ENCODE measurements around the gene FBXO22.
"Not testable (repeated sequence)": the region's sequence is repeated elsewhere in the genome, so short reads cannot be mapped to it uniquely, and the experiment has no call there.

FBXO22 gene

DNA sequence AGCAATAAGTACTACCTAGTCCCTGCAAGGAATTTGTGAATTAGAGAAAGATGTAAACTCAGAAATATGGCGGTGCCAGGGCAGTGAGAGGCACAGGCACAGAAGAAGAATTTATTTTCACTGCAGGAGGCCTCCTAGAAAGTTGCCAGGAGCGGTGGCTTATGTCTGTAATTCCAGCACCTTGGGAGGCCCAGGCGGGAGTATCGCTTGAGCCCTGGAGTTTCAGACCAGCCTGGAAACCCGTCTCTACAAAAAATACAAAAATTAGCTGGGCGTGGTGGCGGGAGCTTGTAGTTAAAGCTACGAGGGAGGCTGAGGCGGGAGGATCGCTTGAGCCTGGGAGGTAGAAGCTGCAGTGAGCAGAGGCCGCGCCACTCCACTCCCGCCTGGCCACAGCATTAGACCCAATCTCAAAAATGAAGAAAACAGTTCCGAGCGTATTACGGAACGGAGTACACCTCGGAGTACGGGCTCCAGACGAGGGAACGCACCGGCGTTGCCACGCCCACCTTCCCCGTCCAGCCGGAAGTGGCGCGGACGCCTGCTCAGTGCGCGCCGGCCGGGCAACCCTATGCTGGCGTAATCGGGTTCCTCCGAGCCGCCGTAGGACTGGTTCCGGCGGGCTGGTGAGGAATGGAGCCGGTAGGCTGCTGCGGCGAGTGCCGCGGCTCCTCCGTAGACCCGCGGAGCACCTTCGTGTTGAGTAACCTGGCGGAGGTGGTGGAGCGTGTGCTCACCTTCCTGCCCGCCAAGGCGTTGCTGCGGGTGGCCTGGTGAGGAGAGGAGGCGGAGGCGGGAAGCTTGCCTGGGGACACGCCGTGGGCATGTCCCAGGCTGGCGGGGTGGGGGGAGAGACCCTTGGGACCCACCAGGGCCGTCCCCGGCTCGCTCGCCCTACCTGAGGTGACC lies at the start of gene FBXO22:
Gene FBXO22, plus strand, starts transcription at position 548 of the 909 bp plus-strand sequence. Its CDS starts 86 bp downstream, at position 634.
- DNase-seq (ENCODE audit: low read depth): peak; percentile 80

DNA sequence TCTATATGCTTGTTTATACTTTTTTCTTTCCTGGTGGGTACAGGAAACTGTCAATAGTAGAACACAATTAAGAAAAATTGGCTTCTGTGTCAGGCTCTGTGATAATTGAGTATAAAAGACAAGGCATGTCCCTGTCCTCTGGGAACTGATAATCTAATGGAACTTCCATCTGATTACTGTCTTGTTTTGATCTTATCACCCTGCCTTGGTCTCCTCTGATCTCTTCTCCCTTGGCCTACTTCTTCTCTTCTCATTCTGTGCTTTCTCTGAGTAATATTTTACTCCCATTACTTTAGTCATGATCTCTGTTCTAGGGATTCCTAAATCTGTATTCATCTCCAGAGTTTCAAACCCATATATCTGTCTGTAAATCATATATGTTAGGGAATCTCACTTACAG lies 45.8 kb upstream of the FBXO22 start:
- DNase-seq (ENCODE audit: low read depth): no peak

DNA sequence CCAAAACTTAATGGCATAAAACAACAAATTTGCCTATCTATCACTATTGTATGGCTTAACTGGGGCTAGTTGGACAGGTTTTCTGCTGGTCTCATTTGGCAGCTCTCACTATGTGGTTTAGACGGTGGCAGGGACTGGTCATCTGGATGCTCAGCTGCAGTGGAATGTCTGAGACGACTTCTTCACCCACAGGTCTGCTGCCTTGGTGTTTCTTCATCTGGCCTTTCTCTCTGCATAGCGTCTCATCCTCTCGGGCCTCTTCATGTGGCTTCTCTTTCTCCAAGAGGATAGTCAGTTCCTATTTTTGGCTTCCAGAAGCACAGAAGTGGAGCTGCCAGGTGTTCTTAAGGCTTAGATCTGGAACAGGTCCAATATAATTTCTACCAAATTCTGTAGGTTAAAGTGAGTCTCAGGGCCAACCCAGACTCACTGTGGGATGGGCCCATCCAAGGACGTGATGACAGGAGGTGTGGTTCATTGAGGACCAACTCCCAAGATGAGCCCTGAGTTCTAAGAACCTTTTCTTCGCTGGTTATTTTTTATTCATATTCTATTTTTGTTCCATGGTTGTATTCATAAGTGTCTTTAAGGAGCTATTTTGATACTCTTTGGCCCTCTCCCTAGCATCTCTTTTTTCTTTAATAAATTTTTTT lies 41.8 kb upstream of the FBXO22 start:
- DNase-seq (ENCODE audit: low read depth): no peak

DNA sequence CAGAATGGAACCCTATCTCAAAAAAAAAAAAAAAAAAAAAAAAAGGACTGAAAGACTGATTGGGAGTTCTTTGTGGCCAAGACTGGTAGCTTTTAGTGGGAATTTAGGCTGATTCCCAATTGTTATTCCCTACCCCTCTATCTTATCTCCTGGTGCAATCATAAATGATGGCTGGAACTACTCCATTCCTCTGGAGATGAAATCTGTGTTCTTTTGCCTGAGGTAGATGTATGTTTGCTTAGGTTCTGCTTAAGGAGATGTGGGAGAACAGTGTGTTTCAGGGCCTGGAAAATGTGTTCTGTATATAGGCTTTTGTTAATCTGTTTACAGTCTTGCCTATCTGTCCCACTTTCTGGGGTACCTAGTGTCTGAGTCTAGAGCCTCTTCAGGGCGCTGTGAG lies 40.9 kb upstream of the FBXO22 start:
- DNase-seq (ENCODE audit: low read depth): no peak

DNA sequence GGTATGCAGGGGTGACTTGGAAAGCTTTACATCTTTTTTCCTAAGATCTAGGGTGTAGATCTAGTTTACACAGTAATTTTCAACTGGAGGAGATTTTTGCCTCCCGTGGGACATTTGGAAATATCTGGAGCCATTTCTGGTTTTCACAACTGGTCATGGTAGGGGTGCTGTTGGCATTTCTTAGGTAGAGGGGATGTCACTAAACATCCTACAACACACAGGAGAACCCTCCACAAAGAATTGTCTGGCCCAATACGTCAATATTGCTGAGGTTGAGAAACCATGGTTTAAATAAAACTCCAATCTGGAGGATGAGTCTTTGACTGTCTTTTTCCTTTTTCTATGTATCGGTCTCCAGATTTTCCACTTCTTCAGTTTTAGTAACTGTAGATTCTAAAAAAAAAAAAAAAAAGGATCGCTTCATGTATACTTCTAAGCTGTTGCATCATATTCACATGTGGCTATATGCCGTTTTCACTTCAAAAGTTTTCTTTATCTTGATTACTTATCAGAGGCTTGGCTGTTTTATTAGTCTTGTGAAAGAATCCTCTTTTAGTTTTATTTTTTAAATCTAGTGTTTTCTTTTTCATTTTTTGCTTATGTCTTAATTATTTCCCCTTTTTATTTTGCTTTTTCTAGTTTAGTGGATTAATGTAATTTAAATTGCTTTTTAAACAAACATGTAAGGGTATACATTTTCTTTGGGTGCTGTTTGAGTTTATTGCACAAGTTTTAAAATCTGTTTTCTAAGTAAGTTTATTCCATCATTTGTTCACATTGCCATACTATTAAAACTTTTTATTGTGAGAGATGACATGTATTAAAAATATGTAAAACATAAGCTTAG lies 39.2 kb upstream of the FBXO22 start:
- DNase-seq (ENCODE audit: low read depth): no peak

DNA sequence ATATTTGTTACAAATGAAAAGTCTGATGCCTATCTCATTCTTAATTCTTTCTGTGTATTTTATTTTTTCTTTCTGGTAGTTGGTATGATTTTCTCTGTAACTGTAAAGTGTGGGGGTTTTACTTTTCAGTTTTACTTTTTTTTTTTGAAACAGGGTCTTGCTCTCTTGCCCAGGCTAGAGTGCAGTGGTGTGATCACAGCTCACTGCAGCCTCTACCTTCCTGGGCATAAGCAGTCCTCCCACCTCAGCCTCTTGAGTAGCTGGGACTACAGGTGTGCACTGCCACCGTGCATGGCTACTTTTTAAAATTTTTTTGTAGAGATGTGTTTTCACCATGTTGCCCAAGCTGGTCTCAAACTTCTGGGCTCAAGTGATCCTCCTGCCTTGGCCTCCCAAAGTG lies 37.6 kb upstream of the FBXO22 start:
- DNase-seq (ENCODE audit: low read depth): not testable (repeated sequence)

DNA sequence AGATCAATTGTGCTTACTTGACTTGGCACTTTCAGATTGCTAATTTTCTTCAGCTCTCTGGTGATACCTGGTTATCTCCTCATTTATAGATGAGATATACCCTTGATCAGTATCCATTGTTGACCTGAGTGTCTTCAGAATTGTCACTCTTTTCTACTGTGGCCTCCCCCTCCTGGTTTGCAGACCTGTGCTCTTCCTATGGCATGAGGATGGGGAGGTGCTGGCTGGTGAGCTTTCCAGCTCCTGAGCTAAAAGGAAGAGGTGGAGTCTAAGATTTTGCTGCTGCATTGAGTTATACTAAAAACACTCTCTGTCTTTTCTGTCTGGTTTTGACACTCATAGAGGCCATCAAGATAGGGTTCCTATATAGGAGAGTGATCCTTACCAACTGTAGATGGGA lies 36.8 kb upstream of the FBXO22 start:
- DNase-seq (ENCODE audit: low read depth): no peak

DNA sequence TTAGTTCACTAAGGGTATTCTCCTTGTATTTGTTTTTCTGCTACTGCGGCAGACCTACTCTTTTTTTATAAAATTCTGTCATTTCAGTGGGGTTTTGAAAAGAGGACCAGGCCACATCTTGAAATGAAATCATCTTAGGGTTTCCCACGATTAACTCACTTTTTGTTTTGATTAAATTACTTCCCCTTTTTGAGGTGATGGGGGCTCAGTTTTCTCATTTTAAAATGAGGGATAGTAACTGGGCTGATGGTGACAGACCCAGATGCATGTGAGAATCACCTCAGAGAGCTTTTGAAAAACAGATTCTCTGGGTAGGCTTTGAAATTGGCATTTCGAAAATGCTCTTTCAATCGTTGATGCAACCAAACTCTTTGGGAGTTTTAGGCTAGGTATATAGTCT lies 36.2 kb upstream of the FBXO22 start:
- no peak for DNase-seq (ENCODE audit: low read depth)

DNA sequence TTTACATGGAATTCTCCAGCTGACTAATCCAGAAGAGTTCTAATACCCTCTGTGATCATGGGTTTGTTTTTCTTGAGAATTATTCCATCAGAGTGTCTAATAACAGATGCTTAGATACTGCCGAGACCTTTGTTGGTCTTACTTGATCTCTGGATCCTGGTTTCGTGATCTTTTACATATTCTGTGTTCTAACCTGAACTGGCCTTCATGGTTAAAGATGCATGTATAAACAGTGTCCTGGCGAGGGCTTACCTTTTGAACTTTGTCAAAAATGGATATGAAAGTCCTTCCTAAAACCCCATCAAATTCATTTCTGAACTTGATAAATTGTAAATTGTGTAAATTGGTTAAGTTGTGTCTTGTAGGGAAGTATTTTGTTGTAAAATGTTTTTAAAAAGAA lies 35.7 kb upstream of the FBXO22 start:
- no peak for DNase-seq (ENCODE audit: low read depth)

DNA sequence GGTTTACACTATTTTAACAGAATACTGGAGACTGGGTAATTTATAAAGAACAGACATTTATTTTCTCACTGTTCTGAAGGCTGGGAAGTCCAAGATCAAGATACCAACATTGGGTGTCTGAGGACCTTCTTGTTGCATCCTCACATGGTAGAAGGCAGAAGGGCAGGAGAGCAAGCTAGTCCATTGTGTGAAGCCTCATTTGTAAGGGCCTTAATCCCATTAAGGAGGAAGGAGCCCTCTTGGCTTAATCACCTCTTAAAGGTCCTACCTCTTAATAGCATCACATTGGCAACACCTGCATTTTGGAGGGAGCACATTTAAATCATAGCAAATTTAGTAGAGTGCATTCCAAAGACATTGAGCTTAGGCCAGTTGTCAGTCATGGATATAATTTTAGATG lies 34.2 kb upstream of the FBXO22 start:
- DNase-seq (ENCODE audit: low read depth): no peak

DNA sequence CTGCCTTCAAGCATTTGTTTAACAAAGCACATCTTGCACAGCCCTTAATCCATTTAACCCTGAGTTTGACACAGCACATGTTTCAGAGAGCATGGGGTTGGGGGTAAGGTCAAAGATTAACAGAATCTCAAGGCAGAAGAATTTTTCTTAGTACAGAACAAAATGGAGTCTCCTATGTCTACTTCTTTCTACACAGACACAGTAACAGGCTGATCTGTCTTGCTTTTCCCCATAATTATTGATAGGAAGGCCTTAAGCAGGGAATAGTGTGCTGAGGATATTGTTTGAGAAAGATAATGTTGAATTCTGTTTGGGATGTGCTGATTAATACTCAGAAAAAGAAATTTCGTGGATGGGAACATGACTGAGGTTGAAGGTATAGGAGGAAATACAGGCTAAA lies 32.1 kb upstream of the FBXO22 start:
- not testable (repeated sequence) for DNase-seq (ENCODE audit: low read depth)

DNA sequence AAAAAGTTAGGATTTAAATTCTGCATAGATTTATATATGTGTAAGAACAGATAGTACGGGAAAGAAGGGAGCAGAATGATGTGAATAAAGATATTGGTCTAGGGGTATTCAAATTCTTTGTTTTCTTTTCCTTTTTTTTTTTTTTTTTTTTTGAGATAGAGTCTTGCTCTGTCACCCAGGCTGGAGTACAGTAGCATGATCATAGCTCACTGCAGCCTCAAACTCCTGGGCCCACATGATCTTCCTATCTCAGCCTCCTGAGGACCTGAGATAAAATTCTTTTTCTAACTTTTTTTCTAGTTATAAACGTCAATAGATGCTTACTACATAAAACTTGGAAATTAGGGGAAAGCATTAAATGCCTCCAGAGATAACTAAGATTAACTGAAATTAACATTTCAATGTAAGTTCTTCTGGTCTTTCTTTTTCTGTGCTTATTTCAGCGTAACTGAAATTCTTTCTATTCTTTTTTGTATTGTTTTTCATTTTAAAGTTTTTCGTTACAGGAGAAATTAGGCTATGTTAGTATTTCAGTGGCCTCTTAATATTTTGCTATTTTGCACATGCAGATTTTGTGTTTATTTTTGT lies 31.2 kb upstream of the FBXO22 start:
- DNase-seq (ENCODE audit: low read depth): no peak

DNA sequence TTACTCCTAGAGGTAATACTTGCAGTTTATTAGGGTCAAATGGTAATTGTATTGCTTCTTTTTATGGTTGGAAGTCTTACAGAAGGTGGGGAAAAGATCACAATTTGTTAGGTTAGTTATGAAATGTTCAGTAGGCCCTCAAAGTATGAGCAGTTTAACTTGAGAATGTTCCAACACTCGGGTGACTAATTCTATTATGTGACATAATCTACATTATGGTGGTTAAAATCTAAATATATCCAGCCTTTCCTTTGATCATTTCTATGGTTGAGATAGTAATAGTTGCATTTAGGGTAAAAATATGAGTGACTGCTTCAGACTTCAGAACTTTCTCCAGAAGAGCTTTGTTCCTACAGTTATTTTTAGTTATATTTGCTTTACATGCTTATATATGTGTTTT lies 19.6 kb upstream of the FBXO22 start:
- DNase-seq (ENCODE audit: low read depth): no peak

DNA sequence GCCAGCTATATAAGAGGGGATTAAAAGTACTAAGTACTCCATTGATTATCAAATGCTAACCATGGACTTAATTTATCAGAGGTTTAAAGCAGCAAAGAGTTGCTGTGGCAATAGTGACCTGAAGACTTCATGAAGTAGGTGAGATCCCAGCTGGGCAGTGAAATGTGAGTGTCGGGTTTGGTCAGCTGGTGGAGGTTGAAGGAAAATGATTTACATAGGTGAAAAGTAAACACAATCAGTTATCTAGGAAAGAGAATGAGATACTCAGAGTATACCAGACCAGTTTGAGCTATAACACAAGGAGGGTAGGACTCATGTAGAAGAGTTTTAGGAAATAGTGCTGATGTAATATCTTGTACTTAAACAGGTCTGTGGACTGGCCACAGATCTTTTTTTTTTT lies 16.5 kb upstream of the FBXO22 start:
- DNase-seq (ENCODE audit: low read depth): no peak

DNA sequence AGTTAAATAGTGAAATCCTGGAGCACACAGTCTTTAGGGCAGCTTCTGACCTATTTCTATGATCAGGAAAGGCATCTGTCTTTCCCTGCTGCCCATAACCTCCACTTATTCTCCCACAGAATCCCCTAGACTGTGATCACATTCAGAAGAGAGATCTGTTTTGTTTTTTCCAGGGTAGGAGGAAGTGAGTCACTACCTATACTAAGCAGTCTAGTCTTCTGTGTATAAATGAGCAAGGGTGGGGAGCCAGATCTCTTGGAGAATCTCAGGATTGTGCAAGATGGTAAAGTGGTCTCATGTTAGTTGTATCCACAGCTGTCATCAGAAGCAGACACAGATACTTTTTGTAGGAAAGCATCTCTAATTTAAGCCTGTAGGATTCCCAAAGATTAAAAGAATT lies 11.8 kb upstream of the FBXO22 start:
- DNase-seq (ENCODE audit: low read depth): no peak

DNA sequence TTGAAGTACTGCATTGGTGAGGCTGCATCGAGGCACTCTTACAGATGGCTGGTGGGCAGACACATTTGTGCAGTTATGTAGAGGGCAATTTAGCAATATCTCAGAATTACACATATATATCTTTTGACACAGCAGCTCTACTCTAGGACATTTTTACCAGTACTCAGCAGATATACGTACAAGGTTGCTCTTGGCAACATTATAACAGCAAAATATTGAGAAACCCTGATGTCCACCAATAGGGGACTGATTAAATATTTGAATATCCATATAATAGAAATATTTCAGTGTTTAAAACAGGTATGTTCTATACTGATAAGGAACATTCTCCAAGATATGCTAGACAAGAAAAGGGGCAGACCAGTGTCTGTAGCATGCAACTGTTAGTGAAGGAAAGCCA lies 7.9 kb upstream of the FBXO22 start:
- no peak for DNase-seq (ENCODE audit: low read depth)

DNA sequence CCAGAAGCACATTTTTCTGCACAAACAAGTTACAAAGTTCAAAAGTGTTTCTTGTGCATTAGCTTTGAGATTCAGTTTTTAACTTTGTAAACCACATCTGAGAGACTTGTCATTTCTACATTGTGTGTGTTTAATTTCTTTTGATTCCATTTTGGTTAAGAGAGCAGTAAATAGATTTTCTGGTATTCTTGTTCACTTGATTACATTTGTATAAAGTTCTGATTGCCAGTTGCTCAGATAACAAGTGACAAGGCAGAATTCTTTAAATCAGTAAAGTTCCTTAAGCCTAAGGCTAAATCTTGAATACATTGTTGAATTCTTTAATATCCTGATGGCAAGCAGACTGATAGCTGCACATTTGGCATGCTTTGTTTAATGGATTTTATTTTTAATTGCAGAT lies 3.1 kb upstream of the FBXO22 start:
- no peak for DNase-seq (ENCODE audit: low read depth)

DNA sequence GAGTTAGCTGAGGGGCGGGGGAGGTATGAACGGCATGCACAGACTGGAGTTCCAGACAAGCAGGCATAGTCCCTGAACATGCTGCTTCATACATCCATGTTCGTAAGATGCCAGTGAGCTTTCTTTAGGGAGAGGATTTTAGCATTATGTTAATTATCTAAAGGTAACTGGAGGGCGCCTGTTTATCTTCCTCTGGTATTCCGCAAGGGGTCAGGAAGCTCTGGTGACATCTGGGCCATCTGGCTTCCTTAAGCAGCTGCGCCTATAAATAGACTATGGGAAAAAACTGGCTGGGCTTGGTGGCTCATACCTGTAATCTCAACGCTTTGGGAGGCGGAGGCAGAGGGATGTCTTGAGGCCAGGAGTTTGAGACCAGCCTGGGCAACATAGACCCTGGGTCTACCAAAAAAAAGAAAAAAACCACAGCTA lies 1.5 kb upstream of the FBXO22 start:
- DNase-seq (ENCODE audit: low read depth): no peak

DNA sequence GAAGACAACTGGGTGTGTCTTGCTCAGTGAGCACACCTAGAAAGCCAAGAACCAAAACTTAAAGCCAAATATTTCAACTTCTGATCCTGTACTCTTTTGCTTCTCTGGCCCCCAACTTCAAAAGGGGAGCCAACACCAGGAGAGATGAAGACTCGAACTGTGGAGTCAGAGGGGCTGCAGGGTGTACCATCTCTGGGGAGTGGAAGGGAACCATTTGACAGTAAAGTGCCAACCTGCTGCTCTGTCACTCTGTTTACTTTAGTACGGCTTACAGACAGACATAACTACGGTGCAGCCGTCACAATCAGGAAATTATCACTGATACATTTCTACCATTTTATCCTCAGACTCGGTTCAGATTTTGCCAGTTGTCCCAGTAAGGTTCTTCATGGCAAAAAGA lies 1.6 kb downstream of the FBXO22 start:
- DNase-seq (ENCODE audit: low read depth): no peak

DNA sequence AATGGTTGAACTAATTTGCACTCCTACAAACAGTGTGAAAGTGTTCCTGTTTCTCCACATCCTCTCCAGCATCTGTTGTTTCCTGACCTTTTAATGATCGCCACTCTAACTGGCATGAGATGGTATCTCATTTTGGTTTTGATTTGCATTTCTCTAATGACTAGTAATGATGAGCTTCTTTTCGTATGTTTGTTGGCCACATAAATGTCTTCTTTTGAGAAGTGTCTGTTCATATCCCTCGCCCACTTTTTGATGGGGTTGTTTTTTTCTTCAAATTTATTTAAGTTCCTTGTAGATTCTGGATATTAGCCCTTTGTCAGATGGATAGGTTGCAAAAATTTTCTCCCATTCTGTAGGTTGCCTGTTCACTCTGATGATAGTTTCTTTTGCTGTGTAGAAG lies 6.7 kb downstream of the FBXO22 start:
- not testable (repeated sequence) for DNase-seq (ENCODE audit: low read depth)

DNA sequence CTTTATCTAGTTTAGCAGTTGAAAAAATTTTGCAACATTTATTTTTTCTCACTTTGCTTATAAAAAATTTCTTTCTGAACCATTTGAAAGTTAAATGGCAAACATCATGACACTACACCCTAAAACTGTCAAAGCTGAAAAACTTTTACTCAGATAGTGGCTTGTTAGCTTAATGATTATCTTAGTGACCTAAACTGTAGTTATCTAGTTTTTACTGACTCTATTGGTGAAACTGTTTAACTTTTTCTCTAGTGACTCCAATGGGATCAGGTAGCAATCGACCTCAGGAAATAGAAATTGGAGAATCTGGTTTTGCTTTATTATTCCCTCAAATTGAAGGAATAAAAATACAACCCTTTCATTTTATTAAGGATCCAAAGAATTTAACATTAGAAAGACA lies 13.3 kb downstream of the FBXO22 start:
- no peak for DNase-seq (ENCODE audit: low read depth)

DNA sequence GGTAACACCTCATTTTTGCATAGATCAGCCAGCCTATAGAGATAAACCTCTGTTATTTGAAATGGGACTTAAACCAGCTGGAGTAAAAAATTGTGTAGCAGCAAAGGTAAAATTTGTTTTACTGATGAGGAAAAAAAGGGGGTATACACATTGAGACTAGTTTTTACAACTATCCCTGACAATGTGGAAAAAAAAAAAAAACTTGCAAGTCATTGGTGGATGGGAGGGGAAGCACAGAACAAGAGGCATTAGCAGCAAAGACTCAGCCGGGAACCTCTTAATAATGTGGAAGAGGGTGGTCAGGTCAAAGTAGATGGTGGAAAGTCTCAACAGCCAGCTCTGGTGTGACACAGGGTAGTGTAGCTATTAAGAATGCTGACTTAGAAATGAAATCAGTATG lies 14.5 kb downstream of the FBXO22 start:
- DNase-seq (ENCODE audit: low read depth): no peak

Measured in stimulated activated CD8-positive, alpha-beta memory T cell treated with anti-CD3 and anti-CD28 coated beads, Interleukin-12 subunit alpha, Interleukin-12 subunit beta, amount 100 ng/mL, for 4 hours (primary cell).